ENCODE results near the gene S1PR1.

- TF ChIP-seq CTCF (IDR thresholded peaks at IDR 0.05; ENCODE audit: poor library complexity): no peak
- no peak for TF ChIP-seq EZH2 (IDR thresholded peaks at IDR 0.05; ENCODE audit: borderline replicate concordance)
- TF ChIP-seq EZH2phosphoT487 (IDR thresholded peaks at IDR 0.05; ENCODE audit: low read depth, severe bottlenecking, unreplicated experiment): no peak
Measured at GRCh38 chr1:101187297-101187696, 49.5 kb upstream of the S1PR1 start.

Measured in hepatocyte (in vitro differentiated cells).